Measurements from ENCODE around the gene PDIA5.
"Not testable (repeated sequence)": the region's sequence is repeated elsewhere in the genome, so short reads cannot be mapped to it uniquely, and the experiment has no call there.

Gene PDIA5

GRCh38 chr3:123138839-123139444 lies 72.1 kb downstream of the PDIA5 start:
- H3K4me3 ChIP-seq (ENCODE audit: low read length), result no peak overlapping the region
- TF ChIP-seq ZNF274 (IDR thresholded peaks at IDR 0.05; ENCODE audit: low read depth, low read length), result no peak

- no peak for TF ChIP-seq ZNF274 (IDR thresholded peaks at IDR 0.05; ENCODE audit: low read depth, low read length)
- H3K4me3 ChIP-seq (ENCODE audit: low read length), result no peak overlapping the region
These were observed 72.7 kb downstream of the PDIA5 start for GRCh38 chr3:123139522-123139921.

DNA sequence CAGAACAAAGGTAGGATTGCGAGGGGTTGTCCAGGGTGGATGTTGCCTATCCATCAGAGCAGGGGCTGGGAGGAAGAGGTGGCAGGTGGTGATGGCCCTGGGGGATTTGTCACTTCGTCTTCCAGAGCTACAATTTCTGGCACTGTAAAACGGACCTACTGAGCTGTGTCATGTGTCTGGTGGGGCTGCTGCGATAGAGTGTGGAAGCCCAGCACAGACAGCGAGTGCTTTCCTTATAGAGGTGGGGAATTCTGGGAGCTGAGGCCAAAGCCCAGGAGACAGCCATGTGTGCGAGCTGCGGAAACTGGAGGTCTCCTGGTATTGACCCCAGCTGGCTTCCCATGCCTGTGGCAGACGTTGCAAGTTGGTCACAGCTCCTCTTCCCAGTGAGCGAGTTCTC lies 73.7 kb downstream of the PDIA5 start:
- TF ChIP-seq ZNF274 (IDR thresholded peaks at IDR 0.05; ENCODE audit: low read depth, low read length), result no peak
- H3K4me3 ChIP-seq (ENCODE audit: low read length), result no peak overlapping the region

DNA sequence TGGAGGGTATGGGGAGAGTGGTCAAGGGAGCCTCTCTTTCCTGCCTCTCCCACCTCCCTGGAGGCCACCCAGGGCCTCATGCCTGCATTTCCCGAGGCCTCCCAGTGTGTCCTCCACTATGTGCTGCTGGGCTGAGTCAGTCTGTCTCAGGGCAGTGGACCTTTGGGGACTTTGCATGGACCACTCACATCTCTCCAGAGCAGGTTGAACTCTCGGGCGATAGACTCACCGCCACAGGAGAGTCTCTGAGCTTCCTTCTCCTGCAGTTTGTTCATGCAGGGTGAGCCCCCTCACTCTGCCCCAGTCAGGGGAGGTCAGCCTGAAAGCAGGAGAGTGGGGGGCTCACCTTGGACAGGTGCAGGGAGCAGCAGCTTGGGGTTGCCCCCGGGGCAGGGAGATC lies 74.5 kb downstream of the PDIA5 start:
- TF ChIP-seq ZNF274 (IDR thresholded peaks at IDR 0.05; ENCODE audit: low read depth, low read length), result no peak
- H3K4me3 ChIP-seq (ENCODE audit: low read length), result no peak overlapping the region

DNA sequence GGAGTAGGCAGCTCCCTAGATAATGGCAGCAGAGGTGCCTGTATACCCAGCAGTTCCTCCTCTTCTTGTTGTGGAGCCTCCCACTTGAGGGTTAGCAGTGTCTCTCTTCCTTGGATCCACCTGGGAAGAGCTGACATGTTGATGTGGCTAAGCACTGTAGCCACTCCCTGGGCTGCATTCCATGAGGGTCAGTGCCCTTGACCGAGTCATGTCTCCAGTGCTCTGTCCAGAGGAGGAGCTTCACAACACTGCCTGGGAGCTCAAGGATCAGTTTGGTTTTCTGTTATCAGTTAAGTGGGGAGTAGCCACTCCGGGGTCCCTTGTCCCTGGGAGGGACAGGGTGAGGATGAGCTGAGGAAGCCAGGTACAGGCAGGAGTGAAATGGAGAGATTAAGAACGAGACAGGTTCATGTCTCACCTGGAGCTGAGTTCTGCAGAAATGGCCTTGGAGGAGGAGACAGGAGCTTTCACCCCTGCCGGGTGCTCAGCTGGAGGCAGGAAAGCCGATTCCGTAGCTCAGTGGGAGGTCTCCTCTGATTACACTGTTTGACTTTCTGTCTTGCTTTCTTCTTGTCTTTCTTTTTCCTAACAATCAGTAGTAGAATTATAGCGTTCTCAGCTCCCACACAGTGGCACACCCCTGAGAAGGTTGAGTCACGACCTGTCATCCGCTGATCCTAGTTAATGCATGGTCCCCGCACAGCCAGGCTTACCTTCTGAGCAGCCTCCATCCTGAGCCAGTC lies 77.0 kb downstream of the PDIA5 start:
- no peak for TF ChIP-seq ZNF274 (IDR thresholded peaks at IDR 0.05; ENCODE audit: low read depth, low read length)
- H3K4me3 ChIP-seq (ENCODE audit: low read length), result no peak overlapping the region

GRCh38 chr3:123147754-123148535 lies 81.1 kb downstream of the PDIA5 start:
- H3K4me3 ChIP-seq (ENCODE audit: low read length), result no peak overlapping the region
- no peak for TF ChIP-seq ZNF274 (IDR thresholded peaks at IDR 0.05; ENCODE audit: low read depth, low read length)

DNA sequence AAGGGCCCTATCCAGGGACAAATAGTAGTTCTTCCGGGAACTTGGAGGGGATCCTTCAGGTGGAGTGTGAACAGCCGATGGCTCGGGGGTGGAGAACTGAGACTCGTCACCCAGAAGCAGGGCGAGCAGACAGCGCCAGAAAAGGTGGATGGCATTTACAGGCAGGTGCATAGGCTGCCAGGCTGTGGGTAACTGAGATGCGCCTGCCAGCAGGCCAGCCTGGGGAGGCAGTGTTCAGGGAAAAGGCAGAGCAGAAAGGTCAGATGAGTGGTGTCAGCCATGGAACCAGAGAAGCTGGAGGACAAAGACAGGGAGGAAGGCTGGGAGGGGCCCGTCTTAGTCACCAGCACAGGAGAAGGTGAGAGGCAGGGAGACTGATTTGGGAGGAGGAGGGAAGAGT lies 81.9 kb downstream of the PDIA5 start:
- H3K4me3 ChIP-seq (ENCODE audit: low read length), result no peak overlapping the region
- no peak for TF ChIP-seq ZNF274 (IDR thresholded peaks at IDR 0.05; ENCODE audit: low read depth, low read length)

- H3K4me3 ChIP-seq (ENCODE audit: low read length), result no peak overlapping the region
- TF ChIP-seq ZNF274 (IDR thresholded peaks at IDR 0.05; ENCODE audit: low read depth, low read length), result no peak
These were observed 82.7 kb downstream of the PDIA5 start for GRCh38 chr3:123149525-123149924.

DNA sequence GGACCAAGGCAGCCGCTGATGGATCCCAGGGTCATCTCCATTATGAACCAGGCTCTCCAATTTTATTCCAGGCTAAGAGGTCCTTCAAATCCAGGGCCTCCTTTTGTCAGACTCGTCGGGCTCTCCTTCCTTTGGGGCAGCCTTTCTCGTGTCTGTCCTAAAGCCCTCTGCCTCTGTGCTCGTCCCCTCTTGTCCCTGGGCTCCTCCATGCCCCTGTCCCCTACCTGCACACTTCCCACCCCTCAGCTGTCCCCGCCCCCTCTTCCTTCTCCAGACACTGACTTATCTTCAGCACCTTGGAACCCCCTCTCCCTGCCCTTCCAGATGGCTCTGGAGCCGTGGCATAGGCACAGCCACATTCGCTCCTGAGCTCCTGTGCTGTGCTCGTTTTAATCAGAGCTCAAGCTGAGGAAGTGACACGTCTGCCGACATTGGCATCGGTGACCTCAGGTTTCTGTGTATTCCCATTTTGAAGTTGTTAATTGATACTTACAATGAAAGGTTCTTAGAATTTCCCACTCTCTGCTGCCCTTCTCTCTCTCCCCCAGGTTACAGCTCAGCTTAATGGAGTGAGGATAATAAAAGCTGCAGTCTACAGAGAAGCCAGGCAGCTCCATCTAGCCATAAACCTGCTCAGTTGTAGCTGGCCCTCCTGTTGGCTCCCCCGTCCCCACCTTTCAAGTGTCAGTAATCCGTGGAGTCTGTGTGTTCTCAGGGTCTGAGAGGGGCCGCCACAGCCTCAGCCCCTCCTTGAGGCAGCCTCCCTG lies 83.8 kb downstream of the PDIA5 start:
- no peak for TF ChIP-seq ZNF274 (IDR thresholded peaks at IDR 0.05; ENCODE audit: low read depth, low read length)
- H3K4me3 ChIP-seq (ENCODE audit: low read length), result no peak overlapping the region

DNA sequence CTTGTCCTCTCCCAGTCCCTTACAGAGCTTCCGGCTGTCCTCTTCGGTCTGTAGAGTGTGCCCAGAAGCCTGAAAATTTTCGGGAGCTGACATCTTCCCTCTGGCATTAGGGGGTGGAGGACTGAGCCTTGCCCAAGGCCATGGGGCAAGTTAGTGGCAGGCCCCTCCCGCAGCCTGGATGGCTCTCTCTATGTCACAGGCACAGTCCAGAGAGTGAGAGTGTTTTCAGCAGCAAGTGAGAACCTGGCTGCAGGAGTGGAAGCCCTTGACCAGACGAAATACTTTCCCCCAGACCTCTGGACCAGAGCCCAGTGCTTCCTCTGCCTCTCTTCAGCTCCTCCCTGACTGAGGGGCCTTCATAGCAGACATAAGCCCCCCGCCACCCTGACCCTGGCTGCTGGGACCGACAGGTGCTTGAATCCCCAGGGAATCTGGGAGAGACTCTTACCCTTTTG lies 84.5 kb downstream of the PDIA5 start:
- no peak for TF ChIP-seq ZNF274 (IDR thresholded peaks at IDR 0.05; ENCODE audit: low read depth, low read length)
- no peak overlapping the region for H3K4me3 ChIP-seq (ENCODE audit: low read length)

GRCh38 chr3:123151853-123152420 lies 85.1 kb downstream of the PDIA5 start:
- H3K4me3 ChIP-seq (ENCODE audit: low read length), result not testable (repeated sequence)

DNA sequence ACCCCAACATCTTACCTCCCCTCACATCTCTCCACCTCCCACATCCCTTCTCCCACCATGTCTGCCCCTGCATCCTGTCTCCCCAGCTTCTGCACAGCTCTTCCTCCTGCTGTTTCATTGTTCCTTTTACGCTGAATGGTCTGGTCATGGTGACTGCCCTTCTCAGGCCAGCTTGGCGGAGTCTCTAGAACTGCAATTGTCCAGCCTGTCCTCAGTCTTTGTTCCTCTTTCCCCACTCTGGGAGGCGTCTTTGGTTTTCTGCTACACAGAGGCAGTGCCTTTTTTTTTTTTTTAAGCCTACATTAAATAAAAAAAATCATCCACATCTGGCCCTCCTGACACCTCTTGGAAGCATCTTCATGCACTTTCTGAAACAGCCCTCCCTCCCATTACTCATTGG lies 85.9 kb downstream of the PDIA5 start:
- TF ChIP-seq ZNF274 (IDR thresholded peaks at IDR 0.05; ENCODE audit: low read depth, low read length), result no peak
- no peak overlapping the region for H3K4me3 ChIP-seq (ENCODE audit: low read length)

DNA sequence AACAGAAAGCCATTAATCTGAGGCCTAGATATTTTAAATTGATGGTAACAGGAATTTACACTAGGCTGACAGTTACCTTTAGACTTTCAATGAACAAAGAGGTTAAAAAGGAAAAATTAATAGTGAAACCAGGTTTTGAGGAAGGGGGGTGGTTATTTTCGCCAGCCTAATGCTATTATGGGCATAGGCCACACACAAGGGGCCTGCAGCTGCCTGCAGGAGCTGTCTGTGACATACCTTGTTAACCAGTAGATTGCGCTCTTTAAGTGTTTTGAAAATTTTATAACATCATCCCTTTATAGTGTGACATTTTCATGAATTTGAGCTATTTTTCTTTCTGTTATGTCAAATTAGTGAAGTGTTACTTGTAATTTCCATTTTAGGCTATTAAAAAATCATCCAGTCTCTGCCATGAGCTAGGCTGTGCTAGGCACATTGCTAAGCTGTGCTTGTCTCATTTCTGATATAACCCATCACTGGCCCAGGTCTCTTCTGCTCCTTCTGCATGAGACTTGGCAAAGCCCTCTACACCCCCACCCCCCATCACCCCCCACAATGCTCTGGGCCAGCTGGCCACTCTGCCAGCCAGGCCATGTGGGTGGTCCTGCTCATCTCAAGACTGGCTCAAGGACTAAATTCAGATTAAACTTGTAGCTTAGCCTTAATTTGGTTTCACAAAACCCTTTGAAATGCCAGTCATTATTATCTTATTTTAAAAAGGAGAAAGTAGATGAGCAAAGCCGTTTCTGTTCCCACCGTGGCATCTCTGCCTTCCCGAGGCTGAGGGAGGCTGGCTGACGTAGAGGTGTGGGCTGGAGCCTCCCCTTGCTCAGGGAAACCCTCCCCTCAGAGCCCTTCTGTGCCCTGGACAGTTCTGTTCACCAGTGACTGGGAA lies 86.5 kb downstream of the PDIA5 start:
- TF ChIP-seq ZNF274 (IDR thresholded peaks at IDR 0.05; ENCODE audit: low read depth, low read length), result no peak
- no peak overlapping the region for H3K4me3 ChIP-seq (ENCODE audit: low read length)
